Stimulated activated CD4-positive, alpha-beta T cell treated with anti-CD3 and anti-CD28 coated beads, Interleukin-2, amount 100 ng/mL, for 24 hours (primary cell): Measurements from ENCODE around the gene FOXD2.
"Not testable (repeated sequence)": the region's sequence is repeated elsewhere in the genome, so short reads cannot be mapped to it uniquely, and the experiment has no call there.

Experiments used
- DNase-seq, 2 donors: peaks; one replicate each; pipeline ENCODE4 v3.0.0-alpha.2; 2020

Gene FOXD2

GRCh38 chr1:47440599-47441081 lies 2.8 kb downstream of the FOXD2 start:
- no peak for DNase-seq

- no peak for DNase-seq
Observed at GRCh38 chr1:47441450-47442106, 3.7 kb downstream of the FOXD2 start.

- DNase-seq = no peak
Observed at GRCh38 chr1:47442202-47442601, 4.4 kb downstream of the FOXD2 start.

GRCh38 chr1:47442842-47443529 lies 5.1 kb downstream of the FOXD2 start:
- DNase-seq = no peak

- no peak for DNase-seq
Observed at GRCh38 chr1:47443530-47444296, 5.9 kb downstream of the FOXD2 start.

- no peak for DNase-seq
Observed at GRCh38 chr1:47444297-47444561, 6.4 kb downstream of the FOXD2 start.

- peak in 1 of 2 donors; percentile 65 for DNase-seq
Observed at GRCh38 chr1:47444562-47445465, 7.0 kb downstream of the FOXD2 start.

GRCh38 chr1:47445823-47446550 lies 8.1 kb downstream of the FOXD2 start:
- no peak for DNase-seq

GRCh38 chr1:47448462-47449222 lies 10.8 kb downstream of the FOXD2 start:
- no peak for DNase-seq

- DNase-seq = no peak
Observed at GRCh38 chr1:47449822-47450552, 12.1 kb downstream of the FOXD2 start.

GRCh38 chr1:47450606-47451005 lies 12.8 kb downstream of the FOXD2 start:
- DNase-seq = no peak

GRCh38 chr1:47452426-47452825 lies 14.6 kb downstream of the FOXD2 start:
- DNase-seq = no peak

GRCh38 chr1:47453910-47454309 lies 16.1 kb downstream of the FOXD2 start:
- not testable (repeated sequence) for DNase-seq

- no peak for DNase-seq
Observed at GRCh38 chr1:47456250-47456649, 18.4 kb downstream of the FOXD2 start.

- DNase-seq = not testable (repeated sequence)
Observed at GRCh38 chr1:47457547-47457946, 19.7 kb downstream of the FOXD2 start.

- no peak for DNase-seq
Observed at GRCh38 chr1:47459253-47459788, 21.5 kb downstream of the FOXD2 start.

- DNase-seq = no peak
Observed at GRCh38 chr1:47460040-47460439, 22.2 kb downstream of the FOXD2 start.

GRCh38 chr1:47460456-47460855 lies 22.6 kb downstream of the FOXD2 start:
- no peak for DNase-seq

- DNase-seq = no peak
Observed at GRCh38 chr1:47465605-47466004, 27.8 kb downstream of the FOXD2 start.

GRCh38 chr1:47468709-47469389 lies 31.0 kb downstream of the FOXD2 start:
- DNase-seq = no peak
